ENCODE results near the gene EMX2.

DNA sequence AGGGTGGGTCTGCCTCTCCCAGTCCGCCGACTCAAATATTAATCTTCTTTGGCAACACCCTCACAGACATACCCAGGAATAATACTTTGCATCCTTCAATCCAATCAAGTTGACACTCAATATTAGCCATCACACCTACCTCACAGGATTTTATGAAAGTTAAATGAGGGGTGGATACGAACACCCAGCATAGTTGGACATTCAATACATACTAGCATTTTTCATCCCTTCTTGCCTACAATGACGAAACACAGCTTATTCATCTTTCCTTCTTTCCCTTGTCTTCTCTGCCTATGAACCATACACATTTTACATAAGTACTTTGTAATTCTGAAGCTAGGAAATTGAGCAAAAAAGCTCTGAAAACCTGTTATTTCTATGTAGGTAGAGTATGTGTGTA is 48.5 kb downstream of the EMX2 start:
- TF ChIP-seq, protein P1, sequence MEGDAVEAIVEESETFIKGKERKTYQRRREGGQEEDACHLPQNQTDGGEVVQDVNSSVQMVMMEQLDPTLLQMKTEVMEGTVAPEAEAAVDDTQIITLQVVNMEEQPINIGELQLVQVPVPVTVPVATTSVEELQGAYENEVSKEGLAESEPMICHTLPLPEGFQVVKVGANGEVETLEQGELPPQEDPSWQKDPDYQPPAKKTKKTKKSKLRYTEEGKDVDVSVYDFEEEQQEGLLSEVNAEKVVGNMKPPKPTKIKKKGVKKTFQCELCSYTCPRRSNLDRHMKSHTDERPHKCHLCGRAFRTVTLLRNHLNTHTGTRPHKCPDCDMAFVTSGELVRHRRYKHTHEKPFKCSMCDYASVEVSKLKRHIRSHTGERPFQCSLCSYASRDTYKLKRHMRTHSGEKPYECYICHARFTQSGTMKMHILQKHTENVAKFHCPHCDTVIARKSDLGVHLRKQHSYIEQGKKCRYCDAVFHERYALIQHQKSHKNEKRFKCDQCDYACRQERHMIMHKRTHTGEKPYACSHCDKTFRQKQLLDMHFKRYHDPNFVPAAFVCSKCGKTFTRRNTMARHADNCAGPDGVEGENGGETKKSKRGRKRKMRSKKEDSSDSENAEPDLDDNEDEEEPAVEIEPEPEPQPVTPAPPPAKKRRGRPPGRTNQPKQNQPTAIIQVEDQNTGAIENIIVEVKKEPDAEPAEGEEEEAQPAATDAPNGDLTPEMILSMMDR (IDR thresholded peaks at IDR 0.05; ENCODE audit: insufficient read depth, low read length, poor library complexity, severe bottlenecking) = no peak
- TF ChIP-seq EZH2phosphoT487 (conservative IDR thresholded peaks at IDR 0.05; ENCODE audit: low read length) = no peak
